GM19238 (cell line): Measurements from ENCODE around the gene HOXA7.
A peak's percentile ranks its signal among the peaks of the same experiment; 100 is the strongest.

ENCODE experiments used
- DNase-seq: peaks from one replicate; pipeline ENCODE4 v3.0.0; 2011; ENCODE audit warnings: low spot score; ENCODE audit not compliant: insufficient read length

HOXA7 gene

GRCh38 chr7:27159266-27160144 is 3.0 kb upstream of the HOXA7 start:
- no peak for DNase-seq

GRCh38 chr7:27158436-27159265 is 2.2 kb upstream of the HOXA7 start:
- no peak for DNase-seq

DNA sequence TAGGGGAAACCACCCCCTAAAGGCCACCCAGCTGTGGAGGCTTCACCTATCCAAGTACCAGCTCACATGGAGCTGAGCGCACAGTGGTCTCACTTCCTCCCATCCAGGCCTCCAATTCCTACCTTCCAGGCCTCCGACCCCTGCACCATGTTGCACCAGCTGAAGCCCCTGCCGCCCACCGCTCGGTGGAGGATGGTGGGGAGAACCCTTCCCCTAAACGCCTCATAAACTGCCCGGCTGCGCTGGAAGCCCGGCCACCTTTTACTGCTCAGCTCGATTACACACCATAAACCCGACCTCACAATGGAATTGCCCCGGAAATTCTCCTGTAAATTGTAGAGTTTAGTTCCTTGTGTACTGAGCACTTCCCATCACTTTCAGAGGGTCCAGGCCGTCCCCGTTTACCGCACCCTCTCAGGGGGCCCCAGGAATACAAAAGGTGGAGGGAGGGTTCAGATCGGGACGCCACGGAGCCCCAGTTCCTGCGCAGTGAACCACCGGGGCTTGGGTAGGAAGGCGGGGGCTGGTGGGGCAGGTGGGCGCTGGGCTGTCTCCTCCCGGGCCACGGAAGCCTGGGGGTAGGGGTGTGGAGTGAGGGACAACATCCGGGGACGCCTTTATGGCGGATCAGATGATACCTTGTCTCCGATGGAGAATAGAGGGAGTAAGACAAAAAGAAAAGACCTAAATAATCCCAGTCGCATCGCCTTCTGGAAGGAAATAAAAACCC is 1.4 kb upstream of the HOXA7 start:
- DNase-seq = no peak

GRCh38 chr7:27156916-27157701 is 634 bp upstream of the HOXA7 start:
- no peak for DNase-seq

DNA sequence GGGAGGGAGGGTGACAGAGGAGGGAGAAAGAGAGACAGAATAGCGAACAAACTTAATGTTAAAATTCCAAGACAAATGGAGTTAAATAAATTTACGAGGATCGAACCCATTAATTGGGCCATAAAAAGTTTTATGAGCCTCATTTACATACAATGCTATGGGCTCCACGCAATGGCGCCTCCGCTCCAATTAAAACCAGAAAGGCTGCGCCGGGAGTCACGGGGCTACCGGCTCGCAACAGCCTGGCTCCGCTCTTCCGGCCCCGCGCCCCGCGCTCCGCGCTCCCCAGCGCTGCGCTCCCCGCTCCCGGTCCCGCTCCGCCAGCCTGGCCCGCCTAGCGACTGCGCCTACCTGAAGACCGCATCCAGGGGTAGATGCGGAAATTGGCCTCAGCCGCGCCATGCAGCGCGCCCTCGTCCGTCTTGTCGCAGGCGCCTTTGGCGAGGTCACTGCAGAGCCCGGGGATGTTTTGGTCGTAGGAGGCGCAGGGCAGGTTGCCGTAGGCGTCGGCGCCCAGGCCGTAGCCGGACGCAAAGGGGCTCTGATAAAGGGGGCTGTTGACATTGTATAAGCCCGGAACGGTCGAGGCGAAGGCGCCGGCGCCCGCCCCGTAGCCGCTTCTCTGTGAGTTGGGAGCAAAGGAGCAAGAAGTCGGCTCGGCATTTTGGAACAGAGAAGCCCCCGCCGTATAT is 513 bp downstream of the HOXA7 start:
- no peak for DNase-seq

DNA sequence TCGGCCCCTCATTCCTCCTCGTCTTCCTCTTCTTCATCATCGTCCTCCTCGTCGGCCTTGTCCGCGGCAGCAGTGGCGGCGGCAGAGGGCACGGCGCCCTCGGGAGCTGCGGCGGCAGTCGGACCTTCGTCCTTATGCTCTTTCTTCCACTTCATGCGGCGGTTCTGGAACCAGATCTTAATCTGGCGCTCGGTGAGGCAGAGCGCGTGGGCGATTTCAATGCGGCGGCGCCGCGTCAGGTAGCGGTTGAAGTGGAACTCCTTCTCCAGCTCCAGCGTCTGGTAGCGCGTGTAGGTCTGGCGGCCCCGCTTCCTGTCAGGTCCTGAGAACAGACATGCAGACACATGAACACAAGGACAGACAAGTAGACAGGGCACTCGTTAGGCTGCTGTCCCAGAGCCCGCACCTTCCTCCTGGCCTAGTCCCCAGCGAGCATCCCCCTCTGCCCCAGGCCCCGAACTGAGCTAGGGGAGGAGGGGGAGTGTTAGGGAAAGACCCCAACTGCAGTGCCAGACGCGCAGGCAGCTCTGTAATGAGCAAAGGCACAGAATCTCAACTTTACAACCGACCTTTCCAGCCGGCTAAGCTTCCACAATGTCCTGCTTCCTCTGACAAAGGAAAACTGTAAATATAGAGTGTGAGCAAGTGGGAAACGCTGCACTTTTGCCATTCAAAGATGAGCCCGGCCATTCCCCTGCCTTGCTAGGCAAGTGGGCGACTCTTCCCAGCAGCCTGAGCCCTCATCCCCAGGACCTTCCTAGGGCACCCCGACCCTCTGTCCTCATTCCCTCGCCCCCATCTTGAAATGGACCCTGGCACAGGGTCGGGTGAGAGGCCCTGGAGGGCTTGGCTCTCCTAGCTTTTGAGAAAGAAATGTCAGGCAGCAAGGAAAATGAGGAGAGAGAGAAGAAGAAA is 1.3 kb downstream of the HOXA7 start:
- DNase-seq = no peak

- no peak for DNase-seq
These were observed 2.1 kb downstream of the HOXA7 start for GRCh38 chr7:27154369-27154768.

DNA sequence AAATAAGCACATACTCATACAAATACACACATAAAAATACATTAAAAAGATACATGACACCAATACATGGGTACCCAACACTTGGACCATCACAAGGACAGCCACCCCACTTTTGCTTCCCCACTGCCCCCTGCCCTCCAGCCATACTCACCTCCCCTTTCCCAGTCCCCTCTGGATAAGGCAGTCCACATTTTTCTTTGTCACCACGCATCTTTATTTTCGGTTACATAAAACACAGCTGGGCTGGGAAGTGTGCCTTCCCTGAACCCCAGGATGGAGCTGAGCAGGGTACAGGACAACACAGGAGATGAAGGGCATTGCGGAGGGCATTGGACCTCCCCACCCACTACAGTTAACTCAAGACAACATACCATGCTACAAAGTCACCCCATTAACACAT is 2.9 kb downstream of the HOXA7 start:
- no peak for DNase-seq

DNA sequence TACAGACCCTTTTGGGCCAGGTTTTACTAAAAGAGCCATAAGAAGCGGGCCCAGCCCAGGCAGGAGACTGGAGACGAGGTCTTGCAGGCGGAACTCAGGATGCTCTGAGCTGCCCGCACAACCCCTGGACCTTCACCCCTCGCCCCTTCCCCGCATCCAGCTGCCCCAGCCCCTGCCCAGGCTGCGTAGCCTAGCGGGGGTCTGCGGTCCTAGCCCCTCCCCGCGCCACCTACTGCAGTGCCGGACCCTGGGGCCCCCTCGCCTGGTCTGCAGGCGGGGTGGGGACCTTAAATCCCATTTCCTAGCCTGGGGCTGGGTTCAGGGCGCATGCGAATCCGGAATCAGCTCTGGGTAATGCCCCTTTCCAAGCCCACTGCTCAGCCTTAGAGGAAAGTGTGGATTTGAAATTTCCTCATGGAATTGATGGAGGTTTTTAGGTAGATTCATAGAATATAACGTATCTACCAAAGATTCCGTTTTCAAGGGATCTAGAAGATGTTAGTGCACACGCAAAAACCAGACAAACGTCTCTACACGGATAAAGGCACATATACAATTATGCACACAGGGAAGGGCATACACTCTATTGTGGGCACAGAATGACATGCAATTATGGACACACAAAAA is 3.5 kb downstream of the HOXA7 start:
- DNase-seq = no peak

DNA sequence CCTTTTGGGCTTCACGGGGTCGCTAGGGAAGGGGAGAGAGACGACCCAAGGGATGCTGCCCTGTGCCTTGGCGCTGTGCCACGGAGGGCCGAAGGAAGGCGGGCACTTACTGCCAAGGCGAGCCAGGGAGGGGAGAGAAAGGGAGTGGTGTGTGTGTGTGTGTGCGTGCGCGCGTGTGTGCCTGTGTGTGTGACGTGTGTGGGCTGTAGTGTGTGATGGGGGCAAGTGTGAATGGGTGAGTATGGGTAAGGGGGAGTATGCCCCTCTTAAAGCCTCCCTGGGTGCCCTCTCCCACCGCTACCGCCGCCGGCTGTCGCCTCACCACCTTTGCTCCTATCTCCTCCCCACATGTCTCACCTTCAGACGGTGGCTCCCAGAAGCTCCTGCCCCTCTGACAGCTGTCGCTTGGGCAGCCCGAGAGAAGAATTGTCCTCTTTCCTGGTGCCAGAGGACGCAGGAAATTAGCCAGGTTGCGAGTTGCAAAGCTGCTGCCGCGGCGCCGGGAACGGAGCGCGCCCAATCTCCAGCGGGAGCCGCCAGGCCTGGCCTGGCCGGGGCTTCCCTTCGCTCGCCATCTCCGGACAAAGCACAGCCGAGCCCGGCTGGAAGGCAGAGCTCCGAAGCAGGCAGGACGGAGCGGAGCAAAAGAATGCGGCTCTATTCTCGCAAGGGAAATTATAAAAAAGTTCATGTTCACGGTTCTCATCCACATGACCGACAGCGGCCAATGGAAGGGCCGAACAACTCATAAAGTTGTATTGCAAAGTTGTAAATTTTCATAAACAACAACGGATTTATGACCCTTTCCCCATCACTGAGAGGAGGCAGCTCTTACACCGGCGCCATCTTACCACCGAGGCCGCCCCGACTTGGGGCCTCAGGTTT is 4.3 kb downstream of the HOXA7 start, which contains the start of gene HOXA3:
Gene HOXA3 (minus strand): TSS at position 653 of the 885 bp plus-strand sequence. CDS start 41,943 bp downstream, outside the sequence.
- DNase-seq = no peak

DNA sequence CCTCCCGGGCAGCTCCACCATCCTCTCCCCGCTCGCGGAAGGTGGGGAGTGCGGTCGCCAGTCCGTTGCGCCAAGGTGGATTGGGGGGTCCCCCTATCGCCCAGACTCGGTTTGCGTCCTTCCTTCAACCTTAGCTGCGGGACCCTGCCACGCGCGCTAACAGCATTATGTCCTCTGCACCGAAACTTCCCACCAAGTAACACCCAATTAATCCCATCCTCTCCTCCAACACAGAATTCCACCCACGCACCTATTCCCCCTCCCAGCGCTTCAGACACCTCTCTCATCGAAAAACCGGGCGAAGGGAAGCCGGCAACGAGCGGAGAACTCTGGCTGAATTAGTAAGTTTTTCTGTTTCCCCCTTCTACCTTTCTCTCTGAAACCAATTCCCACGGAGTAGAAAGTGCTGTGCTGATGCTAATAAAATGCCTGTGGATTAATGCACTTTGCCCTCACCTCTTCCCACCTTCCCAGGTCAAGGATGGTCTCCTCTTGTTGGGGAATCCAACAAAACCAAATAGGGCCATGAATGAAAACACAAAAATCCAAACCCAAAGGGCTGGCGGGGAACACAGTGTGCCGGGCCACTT is 5.0 kb downstream of the HOXA7 start:
- DNase-seq = no peak

DNA sequence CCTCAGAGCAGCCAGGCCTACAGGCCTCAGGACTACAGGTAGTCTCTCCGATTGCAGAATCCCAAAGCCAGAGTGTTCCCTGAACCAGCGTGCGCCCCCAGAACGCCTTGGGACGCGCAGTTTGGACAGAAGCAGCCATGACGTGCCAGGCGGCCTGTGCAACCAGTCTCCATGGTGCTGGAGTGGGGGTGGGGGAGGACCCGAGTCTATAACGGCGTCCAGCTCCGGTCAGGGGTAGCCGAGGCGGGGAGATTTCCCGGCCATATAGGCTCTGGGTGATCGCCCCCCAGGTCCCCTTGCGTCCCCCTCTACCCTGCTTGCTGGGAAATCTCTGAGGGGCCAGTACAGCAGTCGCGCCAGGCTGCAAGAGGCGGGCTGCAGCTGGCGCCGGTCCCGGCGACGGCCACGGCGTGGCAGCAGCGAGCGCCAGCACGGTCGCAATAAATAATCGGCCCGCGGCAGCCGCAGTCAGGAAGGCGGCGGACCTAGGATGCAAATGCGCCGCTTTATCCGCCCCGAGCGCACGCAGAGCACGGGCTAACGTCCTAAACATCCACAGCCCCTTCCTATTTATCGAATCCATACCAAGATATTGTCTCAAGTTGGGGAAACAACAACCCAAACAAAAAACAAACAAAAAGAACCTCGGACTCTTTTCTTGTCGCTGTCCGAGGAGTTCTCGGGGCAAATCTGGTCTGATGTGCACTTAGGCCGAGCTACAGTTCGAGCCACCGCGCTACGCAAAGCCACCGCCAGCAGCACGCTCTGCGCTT is 5.7 kb downstream of the HOXA7 start:
- peak; percentile 84 for DNase-seq

DNA sequence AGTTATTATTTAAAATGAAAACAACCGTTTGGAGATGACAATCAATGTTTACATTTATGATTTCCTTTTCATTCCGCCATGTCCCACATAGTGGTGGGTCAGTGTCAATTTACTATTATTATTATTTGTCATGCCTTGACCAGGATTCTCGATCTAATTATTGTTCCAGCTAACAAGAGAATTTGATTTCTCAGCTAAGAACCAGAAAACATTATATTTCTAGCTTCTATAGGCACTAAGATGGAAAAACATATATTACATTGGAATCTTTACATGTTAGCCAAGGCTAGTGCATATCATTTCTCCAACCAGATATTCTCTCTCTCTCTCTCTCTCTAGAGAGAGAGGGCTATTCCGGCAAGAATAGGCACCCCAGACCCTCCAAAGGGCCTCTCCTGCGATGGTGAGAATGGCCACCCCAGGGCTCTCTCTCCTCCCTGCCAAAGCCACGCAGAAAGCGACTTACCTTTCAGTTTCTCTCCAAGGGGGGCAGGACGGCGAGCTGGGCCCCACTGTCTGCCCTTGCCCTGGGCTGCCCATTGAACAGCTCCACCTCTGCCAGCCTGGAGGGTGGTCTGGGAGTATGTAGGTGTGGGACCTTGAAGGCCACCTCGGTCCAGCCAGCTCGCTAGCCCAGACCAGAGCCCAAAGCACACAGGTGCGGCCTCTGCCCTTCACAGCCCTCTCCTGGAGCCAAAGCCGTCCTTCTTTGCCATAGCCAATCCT is 6.5 kb downstream of the HOXA7 start:
- DNase-seq = no peak

GRCh38 chr7:27148756-27149641 is 7.5 kb downstream of the HOXA7 start:
- DNase-seq = no peak
